A673 (cell line): Measurements from ENCODE around the gene CLASP1. TPM values are rescaled to one million over a fixed set of nuclear protein-coding genes. Genes with fewer than 3 reads are reported as not detected.
"Not testable (repeated sequence)": the region's sequence is repeated elsewhere in the genome, so short reads cannot be mapped to it uniquely, and the experiment has no call there.

ENCODE experiments used
- BruUV-seq: library from RNA; stranded (reverse); fragments of 400-500 nt; replicated peaks from 2 replicates; lab custom pipeline; 2021; lab: Mats Ljungman, UMichigan
- CTCF ChIA-PET: fragments of 300-600 bp; sonication (Branson Sonifier 250); formaldehyde crosslinking; loops from one replicate; lab custom pipeline; 2022; ENCODE audit warnings: antibody characterized with exemption; lab: Charles Lee
- POLR2A ChIA-PET: fragments of 300-600 bp; sonication (Branson Sonifier 250); formaldehyde crosslinking; loops from one replicate; lab custom pipeline; 2022; ENCODE audit warnings: antibody characterized with exemption; ENCODE audit not compliant: low non-redundant PET; lab: Charles Lee
- DNase-seq: peaks from one replicate; pipeline ENCODE4 v3.0.0-alpha.2; 2015; ENCODE audit warnings: low spot score
- H3K27ac ChIP-seq: fragments of 200-600 bp; sonication (generic); 2 replicates; pipeline ENCODE4 v1.5.1; 2016; ENCODE audit warnings: mixed run types, low read depth, mild to moderate bottlenecking, mixed read lengths, antibody characterized with exemption, low read length; ENCODE audit not compliant: poor library complexity, severe bottlenecking
- H3K27me3 ChIP-seq: fragments of 200-600 bp; sonication (generic); replicated peaks from 2 replicates; pipeline ENCODE4 v1.6.1; 2017; ENCODE audit warnings: mixed run types, low read depth, mild to moderate bottlenecking, mixed read lengths, antibody characterized with exemption, low read length; ENCODE audit not compliant: insufficient read depth, poor library complexity
- H3K36me3 ChIP-seq: fragments of 200-600 bp; sonication (generic); 2 replicates; pipeline ENCODE4 v1.6.1; 2016; ENCODE audit warnings: mixed run types, mild to moderate bottlenecking, mixed read lengths, antibody characterized with exemption, low read length; ENCODE audit not compliant: insufficient read depth, poor library complexity, severe bottlenecking
- H3K4me1 ChIP-seq: fragments of 200-600 bp; sonication (generic); 2 replicates; pipeline ENCODE4 v1.6.1; 2017; ENCODE audit warnings: mixed run types, mild to moderate bottlenecking, mixed read lengths, antibody characterized with exemption, low read length; ENCODE audit not compliant: insufficient read depth, poor library complexity, severe bottlenecking
- H3K4me3 ChIP-seq: fragments of 200-600 bp; sonication (generic); 2 replicates; pipeline ENCODE4 v1.5.1; 2016; ENCODE audit warnings: low read depth, mixed run types, mild to moderate bottlenecking, mixed read lengths, low read length; ENCODE audit not compliant: poor library complexity, severe bottlenecking
- H3K9me3 ChIP-seq: fragments of 200-600 bp; sonication (generic); 2 replicates; pipeline ENCODE4 v1.6.1; 2016; ENCODE audit warnings: mixed run types, low read depth, mild to moderate bottlenecking, mixed read lengths, antibody characterized with exemption, low read length; ENCODE audit not compliant: poor library complexity, severe bottlenecking
- CTCF ChIP-seq: fragments of 300-800, 200-600 bp; sonication (generic); conservative IDR thresholded peaks from 2 replicates; pipeline ENCODE4 v1.5.1; 2017; ENCODE audit warnings: low read depth, mild to moderate bottlenecking, antibody characterized with exemption, low read length, moderate library complexity, mixed read lengths
- EZH2 ChIP-seq: fragments of 200-600 bp; sonication (generic); IDR thresholded peaks from 2 replicates; pipeline ENCODE4 v1.6.1; 2017; ENCODE audit warnings: borderline replicate concordance, low read depth, mild to moderate bottlenecking, mixed read lengths, antibody characterized with exemption, low read length; ENCODE audit not compliant: poor library complexity, severe bottlenecking
- intact Hi-C: fragments of 100-400 bp; cut with micrococcal nuclease; formaldehyde crosslinking; loops from one replicate; pipeline ENCODE4 v1.10.0; 2022; ENCODE audit not compliant: unreplicated experiment
- total RNA-seq: library from RNA; stranded (reverse); gene quantifications from 2 replicates; pipeline ENCODE4 v1.2.3, GENCODE V29; 2021

CLASP1 gene
- total RNA-seq, 1 experiment from 2014 or later, result 69.1 TPM

GRCh38 chr2:121555008-121555407, 94.3 kb downstream of the CLASP1 start:
- no peaks in the 10 kb centered on the region for H3K27me3 ChIP-seq
- intact Hi-C loops, result no loop called here
- ChIA-PET POLR2A (no interaction called here), CTCF (interaction anchor here (0.5 kb wide), 1 partner anchor 62 kb away, joined by 3 read pairs; no protein-coding TSS in a partner anchor)
- DNase-seq, result no peak
- no peak overlapping the region for H3K4me3 ChIP-seq
- no peak for TF ChIP-seq CTCF
- no peak for TF ChIP-seq EZH2
- H3K27ac ChIP-seq, result peak overlapping the region; percentile 34
- H3K4me1 ChIP-seq, result no peaks in the 10 kb centered on the region
- no peaks in the 10 kb centered on the region for H3K36me3 ChIP-seq
- no TSS peak for BruUV-seq
- H3K9me3 ChIP-seq, result no peaks in the 10 kb centered on the region

- H3K4me1 ChIP-seq, POLR2A ChIA-PET, CTCF ChIA-PET, H3K27ac ChIP-seq, H3K36me3 ChIP-seq, DNase-seq, H3K9me3 ChIP-seq, H3K4me3 ChIP-seq, BruUV-seq, intact Hi-C loops, H3K27me3 ChIP-seq: not testable (repeated sequence)
Measured at GRCh38 chr2:121552477-121553180, 96.6 kb downstream of the CLASP1 start.

- no peak for DNase-seq
- BruUV-seq, result no TSS peak
- TF ChIP-seq CTCF (no peak), EZH2 (no peak)
- Histone ChIP-seq H3K4me1 (no peaks in the 10 kb centered on the region), H3K27ac (no peak overlapping the region), H3K4me3 (no peak overlapping the region), H3K27me3 (no peaks in the 10 kb centered on the region), H3K9me3 (peaks cover 7% of the 10 kb centered on the region), H3K36me3 (no peaks in the 10 kb centered on the region)
- intact Hi-C loops, result no loop called here
- ChIA-PET CTCF (no interaction called here), POLR2A (no interaction called here)
Measured at GRCh38 chr2:121550669-121551068, 98.6 kb downstream of the CLASP1 start.

GRCh38 chr2:121547646-121548045, 101.6 kb downstream of the CLASP1 start:
- H3K27me3 ChIP-seq, result no peaks in the 10 kb centered on the region
- CTCF ChIA-PET, result interaction anchor here (0.7 kb wide), 1 partner anchor 861 kb away, joined by 8 read pairs; no protein-coding TSS in a partner anchor
- no peaks in the 10 kb centered on the region for H3K4me1 ChIP-seq
- POLR2A ChIA-PET, result no interaction called here
- H3K4me3 ChIP-seq, result no peak overlapping the region
- H3K36me3 ChIP-seq, result no peaks in the 10 kb centered on the region
- intact Hi-C loops, result no loop called here
- DNase-seq, result no peak
- BruUV-seq, result no TSS peak
- H3K27ac ChIP-seq, result no peak overlapping the region
- H3K9me3 ChIP-seq, result peaks cover 7% of the 10 kb centered on the region
- TF ChIP-seq EZH2 (no peak), CTCF (no peak)
